IPS-18c (cell line): ENCODE data around the gene ARFGEF3.
"Not testable (repeated sequence)": the region's sequence is repeated elsewhere in the genome, so short reads cannot be mapped to it uniquely, and the experiment has no call there.

Experiments
- H3K4me3 ChIP-seq: 2 replicates; pipeline ENCODE4 v1.7.0; 2013; ENCODE audit warnings: low read depth, mild to moderate bottlenecking, low read length, moderate library complexity; ENCODE audit not compliant: insufficient read depth
- H3K9me3 ChIP-seq: one replicate; pipeline ENCODE4 v1.6.1; 2013; ENCODE audit warnings: mild to moderate bottlenecking, low read length, moderate library complexity; ENCODE audit not compliant: control insufficient read depth, insufficient read depth

ARFGEF3 gene

GRCh38 chr6:138198430-138199091, 36.8 kb downstream of the ARFGEF3 start:
- Histone ChIP-seq H3K9me3 (no peaks in the 10 kb centered on the region), H3K4me3 (no peak overlapping the region)

GRCh38 chr6:138201836-138202235, 40.1 kb downstream of the ARFGEF3 start:
- Histone ChIP-seq H3K9me3 (no peaks in the 10 kb centered on the region), H3K4me3 (no peak overlapping the region)

- H3K9me3 ChIP-seq = no peaks in the 10 kb centered on the region
- H3K4me3 ChIP-seq = no peak overlapping the region
Observed at GRCh38 chr6:138203315-138203714, 41.6 kb downstream of the ARFGEF3 start.

DNA sequence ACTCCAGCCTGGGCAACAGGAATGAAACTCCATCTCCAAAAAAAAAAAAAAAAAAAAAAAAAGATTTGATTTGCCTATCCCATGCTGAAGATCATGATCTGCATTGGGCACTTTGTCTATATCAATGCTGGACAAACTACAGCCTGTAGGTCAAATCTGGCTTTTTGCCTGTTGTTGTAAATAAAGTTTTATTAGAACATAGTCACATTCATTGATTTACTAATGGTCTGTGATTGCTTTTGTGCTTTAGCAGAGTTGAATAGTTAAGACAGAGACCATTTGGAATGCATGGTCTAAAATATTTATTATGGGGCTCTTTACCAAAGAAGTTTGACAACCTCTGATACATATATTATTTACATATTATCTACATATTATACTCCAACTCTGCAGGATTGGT, 42.6 kb downstream of the ARFGEF3 start:
- H3K9me3 ChIP-seq = no peaks in the 10 kb centered on the region
- no peak overlapping the region for H3K4me3 ChIP-seq

- H3K4me3 ChIP-seq = no peak overlapping the region
- H3K9me3 ChIP-seq = no peaks in the 10 kb centered on the region
Observed at GRCh38 chr6:138204792-138205384, 43.1 kb downstream of the ARFGEF3 start.

- Histone ChIP-seq H3K4me3 (no peak overlapping the region), H3K9me3 (no peaks in the 10 kb centered on the region)
Observed at GRCh38 chr6:138205437-138206094, 43.8 kb downstream of the ARFGEF3 start.

DNA sequence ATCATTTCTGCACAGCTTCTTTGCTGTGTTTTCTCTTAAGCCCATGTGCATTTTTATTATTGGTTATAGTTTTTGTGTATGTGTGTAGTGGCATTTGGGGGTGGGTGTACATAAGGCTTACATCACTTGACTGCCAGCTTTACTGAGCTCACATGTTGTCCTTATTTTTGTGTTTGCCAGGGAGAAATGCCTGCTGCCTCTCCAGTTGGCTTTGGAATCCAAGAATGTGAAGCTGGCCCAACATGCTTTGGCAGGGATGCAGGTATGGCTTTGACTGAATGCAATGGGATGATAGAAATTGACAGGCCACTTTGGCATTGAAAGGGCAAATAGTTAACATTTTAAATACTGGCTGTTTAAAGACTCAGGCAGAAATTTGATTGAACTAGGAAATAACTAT, 45.1 kb downstream of the ARFGEF3 start:
- Histone ChIP-seq H3K9me3 (no peaks in the 10 kb centered on the region), H3K4me3 (no peak overlapping the region)

DNA sequence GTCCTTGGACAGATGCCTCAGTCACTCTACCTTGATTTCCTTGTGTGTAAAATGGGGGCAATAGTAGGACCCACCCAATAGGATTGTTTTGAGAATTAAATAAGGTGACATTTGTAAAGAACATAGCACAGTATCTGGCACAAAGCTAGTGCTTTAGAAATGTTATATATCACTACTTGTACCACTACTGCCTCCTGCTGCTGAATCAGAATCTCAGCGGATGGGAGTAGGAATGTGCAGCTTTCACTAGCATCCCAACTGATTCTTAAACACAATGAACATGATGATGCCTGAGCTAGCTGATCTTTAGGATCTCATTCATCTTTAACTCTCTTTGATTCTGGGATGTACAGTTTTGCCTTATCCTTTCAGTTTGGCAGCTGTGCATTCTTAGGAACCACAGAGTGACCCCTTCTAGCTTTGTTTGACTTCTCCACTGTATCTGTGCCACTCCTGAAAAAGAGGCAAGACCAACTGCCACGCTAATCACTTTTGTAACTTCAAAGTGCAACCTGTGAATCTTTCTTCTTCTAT, 49.4 kb downstream of the ARFGEF3 start:
- no peaks in the 10 kb centered on the region for H3K9me3 ChIP-seq
- no peak overlapping the region for H3K4me3 ChIP-seq

DNA sequence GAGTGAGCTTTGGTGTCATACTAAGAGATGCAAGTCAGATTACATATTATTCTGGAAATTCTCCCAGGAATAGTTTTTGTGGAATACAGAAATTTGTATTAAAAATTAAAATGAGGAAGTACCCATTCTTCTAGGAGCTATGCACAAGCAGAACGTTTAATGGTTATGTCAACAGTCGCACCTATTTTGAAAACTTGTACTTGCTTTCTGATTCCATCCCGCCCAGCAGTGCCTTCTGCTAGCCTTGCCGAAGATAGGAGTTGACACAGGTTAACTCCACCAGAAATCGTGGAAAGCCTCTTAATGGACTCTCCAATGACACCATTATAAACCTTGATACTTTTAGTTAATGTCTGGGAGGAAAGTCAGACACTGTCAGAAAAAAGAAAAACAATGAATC, 49.9 kb downstream of the ARFGEF3 start:
- Histone ChIP-seq H3K9me3 (no peaks in the 10 kb centered on the region), H3K4me3 (no peak overlapping the region)

GRCh38 chr6:138212530-138212929, 50.8 kb downstream of the ARFGEF3 start:
- H3K9me3 ChIP-seq, H3K4me3 ChIP-seq: not testable (repeated sequence)

GRCh38 chr6:138215093-138215782, 53.5 kb downstream of the ARFGEF3 start:
- Histone ChIP-seq H3K9me3 (no peaks in the 10 kb centered on the region), H3K4me3 (no peak overlapping the region)

GRCh38 chr6:138218449-138218848, 56.7 kb downstream of the ARFGEF3 start, which contains the start of gene PBOV1:
PBOV1 (minus strand) TSS chr6:138218491; CDS start chr6:138218395, 96 bp downstream.
- Histone ChIP-seq H3K9me3 (no peaks in the 10 kb centered on the region), H3K4me3 (no peak within 1 kb of the TSS)

GRCh38 chr6:138219398-138219797, 57.7 kb downstream of the ARFGEF3 start:
- Histone ChIP-seq H3K9me3 (no peaks in the 10 kb centered on the region), H3K4me3 (no peak overlapping the region)

GRCh38 chr6:138219901-138220300, 58.2 kb downstream of the ARFGEF3 start:
- H3K9me3 ChIP-seq = no peaks in the 10 kb centered on the region
- H3K4me3 ChIP-seq = no peak overlapping the region

- H3K9me3 ChIP-seq = no peaks in the 10 kb centered on the region
Observed at GRCh38 chr6:138222901-138223546, 61.3 kb downstream of the ARFGEF3 start.

GRCh38 chr6:138225953-138226352, 64.2 kb downstream of the ARFGEF3 start:
- H3K9me3 ChIP-seq = no peaks in the 10 kb centered on the region
- no peak overlapping the region for H3K4me3 ChIP-seq

More at GRCh38 chr6:138222901-138223546, 61.3 kb downstream of the ARFGEF3 start:
- no peak overlapping the region for H3K4me3 ChIP-seq

GRCh38 chr6:138226700-138227315, 65.1 kb downstream of the ARFGEF3 start:
- no peaks in the 10 kb centered on the region for H3K9me3 ChIP-seq
- H3K4me3 ChIP-seq = no peak overlapping the region
